Measurements from ENCODE around the gene BSND. TPM values are rescaled to one million over a fixed set of nuclear protein-coding genes. Genes with fewer than 3 reads are reported as not detected.

BSND gene
- total RNA-seq, 1 experiment from 2014 or later, result 0.17 TPM

GRCh38 chr1:55040933-55041494, 42.3 kb downstream of the BSND start:
- Histone ChIP-seq H4K5ac (ENCODE audit: insufficient read length, low read depth, low read length) (no peak overlapping the region), H3K9ac (ENCODE audit: extremely low read depth, insufficient read length, low read length) (peak overlapping the region; percentile 5), H2AK5ac (ENCODE audit: insufficient read length, low read length) (no peak overlapping the region), H2BK15ac (ENCODE audit: low read depth, low read length) (no peak overlapping the region), H4K8ac (replicated peaks; ENCODE audit: insufficient read length, low read depth, low read length) (no peak overlapping the region), H3K27ac (ENCODE audit: insufficient read length, low read depth, low read length) (no peak overlapping the region), H3K56ac (ENCODE audit: insufficient read length, low read depth, low read length) (no peak overlapping the region), H2BK120ac (ENCODE audit: low read depth, low read length, poor library complexity, severe bottlenecking) (no peak overlapping the region), H3K9me3 (ENCODE audit: control insufficient read depth, low read depth, low read length) (no peaks in the 10 kb centered on the region), H3K4me2 (ENCODE audit: insufficient read depth, insufficient read length, low read length) (peak overlapping the region; percentile 46), H2BK20ac (ENCODE audit: low read depth, low read length, poor library complexity, severe bottlenecking) (no peak overlapping the region), H3T11ph (ENCODE audit: low read length) (no peak overlapping the region), H2AFZ (ENCODE audit: low read length) (no peak overlapping the region), H4K91ac (ENCODE audit: insufficient read length, low read depth, low read length) (no peak overlapping the region), H4K20me1 (ENCODE audit: control insufficient read depth, insufficient read depth, insufficient read length) (no peaks in the 10 kb centered on the region), H2BK5ac (ENCODE audit: insufficient read length, low read length) (no peak overlapping the region), H3K4me1 (ENCODE audit: insufficient read depth, low read length) (peaks cover 9% of the 10 kb centered on the region; the same call in 1 of the 2 replicates), H3K18ac (ENCODE audit: insufficient read length, low read depth, low read length) (no peak overlapping the region), H2BK12ac (ENCODE audit: insufficient read length, low read depth, low read length) (no peak overlapping the region), H3K23ac (ENCODE audit: insufficient read length, low read depth, low read length) (no peak overlapping the region), H3K79me1 (ENCODE audit: insufficient read depth, low read depth, low read length, poor library complexity, severe bottlenecking) (no peaks in the 10 kb centered on the region), H3K27me3 (ENCODE audit: insufficient read depth, low read length) (peaks cover 11% of the 10 kb centered on the region; the same call in 1 of the 2 replicates), H3K23me2 (ENCODE audit: insufficient read length, low read depth, low read length, poor library complexity, severe bottlenecking) (peaks cover 21% of the 10 kb centered on the region), H3K14ac (ENCODE audit: insufficient read depth, low read length) (no peak overlapping the region), H3K79me2 (ENCODE audit: insufficient read depth, low read length) (peaks cover 18% of the 10 kb centered on the region; the same call in 1 of the 2 replicates), H3K4ac (ENCODE audit: low read depth, low read length) (no peak overlapping the region)
- peaks cover 13 to 35% (median 17%) of the 10 kb centered on the region in 3 experiments for H3K36me3 Mint-ChIP-seq (ENCODE audit: insufficient read depth in 1 of 3, low read depth in 3 of 3)
- no peak for DNase-seq
- peak overlapping the region; percentile 82 to 93 for H3K4me3 Mint-ChIP-seq
- H3K4me1 Mint-ChIP-seq, result peaks cover 41 to 51% of the 10 kb centered on the region in 2 experiments
- no peak overlapping the region for H3K27ac Mint-ChIP-seq
- no peaks in the 10 kb centered on the region; a peak in 2 of 5 replicates for H3K9me3 Mint-ChIP-seq
- H3K27me3 Mint-ChIP-seq (ENCODE audit: low read depth), result peaks cover 49% of the 10 kb centered on the region
- TF ChIP-seq, protein P1, sequence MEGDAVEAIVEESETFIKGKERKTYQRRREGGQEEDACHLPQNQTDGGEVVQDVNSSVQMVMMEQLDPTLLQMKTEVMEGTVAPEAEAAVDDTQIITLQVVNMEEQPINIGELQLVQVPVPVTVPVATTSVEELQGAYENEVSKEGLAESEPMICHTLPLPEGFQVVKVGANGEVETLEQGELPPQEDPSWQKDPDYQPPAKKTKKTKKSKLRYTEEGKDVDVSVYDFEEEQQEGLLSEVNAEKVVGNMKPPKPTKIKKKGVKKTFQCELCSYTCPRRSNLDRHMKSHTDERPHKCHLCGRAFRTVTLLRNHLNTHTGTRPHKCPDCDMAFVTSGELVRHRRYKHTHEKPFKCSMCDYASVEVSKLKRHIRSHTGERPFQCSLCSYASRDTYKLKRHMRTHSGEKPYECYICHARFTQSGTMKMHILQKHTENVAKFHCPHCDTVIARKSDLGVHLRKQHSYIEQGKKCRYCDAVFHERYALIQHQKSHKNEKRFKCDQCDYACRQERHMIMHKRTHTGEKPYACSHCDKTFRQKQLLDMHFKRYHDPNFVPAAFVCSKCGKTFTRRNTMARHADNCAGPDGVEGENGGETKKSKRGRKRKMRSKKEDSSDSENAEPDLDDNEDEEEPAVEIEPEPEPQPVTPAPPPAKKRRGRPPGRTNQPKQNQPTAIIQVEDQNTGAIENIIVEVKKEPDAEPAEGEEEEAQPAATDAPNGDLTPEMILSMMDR (conservative IDR thresholded peaks at IDR 0.05), result no peak
- no CpG with 5 or more reads among the region's 5 CpGs for WGBS (ENCODE audit: extremely low coverage, insufficient read length, low lambda C conversion rate)
